Trophoblast cell (in vitro differentiated cells and primary cell): ENCODE measurements around the gene GDE1.

Experiments
- DNase-seq, 2 donors: peaks; one replicate each; pipeline ENCODE4 v3.0.0-alpha.2; 2016
- H2AFZ ChIP-seq: 2 replicates; pipeline ENCODE4 v1.6.1; 2013; ENCODE audit warnings: low read length, moderate library complexity, mild to moderate bottlenecking; ENCODE audit not compliant: insufficient read depth, poor library complexity
- H2AK5ac ChIP-seq: 2 replicates; pipeline ENCODE4 v1.6.1; 2013; ENCODE audit warnings: mild to moderate bottlenecking, low read length
- H2BK120ac ChIP-seq: 2 replicates; pipeline ENCODE4 v1.6.1; 2013; ENCODE audit warnings: low read length, mild to moderate bottlenecking, moderate library complexity; ENCODE audit not compliant: insufficient read depth, poor library complexity
- H2BK12ac ChIP-seq: 2 replicates; pipeline ENCODE4 v1.6.1; 2013; ENCODE audit warnings: mild to moderate bottlenecking, low read length, moderate library complexity
- H2BK5ac ChIP-seq: 2 replicates; pipeline ENCODE4 v1.6.1; 2013; ENCODE audit warnings: low read length, low read depth, moderate library complexity, mild to moderate bottlenecking; ENCODE audit not compliant: poor library complexity
- H3K14ac ChIP-seq: 2 replicates; pipeline ENCODE4 v1.6.1; 2013; ENCODE audit warnings: mild to moderate bottlenecking, low read length
- H3K18ac ChIP-seq: 2 replicates; pipeline ENCODE4 v1.6.1; 2013; ENCODE audit warnings: mild to moderate bottlenecking, low read length
- H3K23ac ChIP-seq: 2 replicates; pipeline ENCODE4 v1.6.1; 2013; ENCODE audit warnings: low read length
- H3K27ac ChIP-seq: 2 replicates; pipeline ENCODE4 v1.5.1; 2013; ENCODE audit warnings: low read depth, mild to moderate bottlenecking, inconsistent platforms, low read length, moderate library complexity
- H3K27me3 ChIP-seq: 2 replicates; pipeline ENCODE4 v1.6.1; 2013; ENCODE audit warnings: inconsistent platforms, mild to moderate bottlenecking, low read length, moderate library complexity; ENCODE audit not compliant: insufficient read depth
- H3K36me3 ChIP-seq, 2 experiments: 1 replicate in 1 of 2; 2 replicates in 1 of 2; pipeline ENCODE4 v1.6.1; 2013; ENCODE audit warnings: low read length in 2 of 2, mild to moderate bottlenecking in 2 of 2, moderate library complexity in 1 of 2; ENCODE audit not compliant: insufficient read depth in 2 of 2, control insufficient read depth in 1 of 2
- H3K4ac ChIP-seq: 2 replicates; pipeline ENCODE4 v1.6.1; 2013; ENCODE audit warnings: low read depth, mild to moderate bottlenecking, low read length, moderate library complexity
- H3K4me1 ChIP-seq, 2 experiments: 1 replicate in 1 of 2; 2 replicates in 1 of 2; pipeline ENCODE4 v1.6.1; 2013; ENCODE audit warnings: low read length in 2 of 2, mild to moderate bottlenecking in 2 of 2, moderate library complexity in 1 of 2; ENCODE audit not compliant: insufficient read depth in 2 of 2, control insufficient read depth in 1 of 2
- H3K4me2 ChIP-seq: 2 replicates; pipeline ENCODE4 v1.6.1; 2013; ENCODE audit warnings: inconsistent platforms, mild to moderate bottlenecking, low read length, moderate library complexity
- H3K4me3 ChIP-seq: 2 replicates; pipeline ENCODE4 v1.5.1; 2013; ENCODE audit warnings: mild to moderate bottlenecking, low read depth, low read length, inconsistent platforms
- H3K79me1 ChIP-seq: one replicate; pipeline ENCODE4 v1.6.1; 2013; ENCODE audit warnings: low read length
- H3K79me2 ChIP-seq: 2 replicates; pipeline ENCODE4 v1.6.1; 2013; ENCODE audit warnings: low read length, mild to moderate bottlenecking; ENCODE audit not compliant: control insufficient read depth, insufficient read depth, poor library complexity
- H3K9ac ChIP-seq: 2 replicates; pipeline ENCODE4 v1.6.1; 2013; ENCODE audit warnings: mild to moderate bottlenecking, low read length
- H3K9me3 ChIP-seq: 2 replicates; pipeline ENCODE4 v1.6.1; 2013; ENCODE audit warnings: low read depth, mild to moderate bottlenecking, control low read depth, inconsistent platforms, low read length; ENCODE audit not compliant: insufficient read depth
- H4K12ac ChIP-seq: 2 replicates; pipeline ENCODE4 v1.6.1; 2013; ENCODE audit warnings: low read depth, mild to moderate bottlenecking, low read length, moderate library complexity
- H4K8ac ChIP-seq: 2 replicates; pipeline ENCODE4 v1.6.1; 2013; ENCODE audit warnings: low read depth, mild to moderate bottlenecking, low read length, moderate library complexity
- H4K91ac ChIP-seq: one replicate; pipeline ENCODE4 v1.6.1; 2013; ENCODE audit warnings: low read depth, mild to moderate bottlenecking, low read length, moderate library complexity
- WGBS: extraction: QIAGEN DNeasy Blood & Tissue Kit; methylation state at CpG from one replicate; pipeline ENCODE4 v1.1.7; 2013; ENCODE audit warnings: missing lambda C conversion rate; ENCODE audit not compliant: insufficient read length, insufficient coverage; ENCODE audit errors: extremely low coverage; 5-methylcytosine and 5-hydroxymethylcytosine counted together

Gene GDE1

GRCh38 chr16:19503461-19504075 lies 18.3 kb downstream of the GDE1 start:
- Histone ChIP-seq H3K4me2 (no peak overlapping the region), H4K91ac (no peak overlapping the region), H2AK5ac (no peak overlapping the region), H3K79me2 (no peaks in the 10 kb centered on the region), H3K79me1 (no peaks in the 10 kb centered on the region), H3K4me1 (no peaks in the 10 kb centered on the region), H3K23ac (no peak overlapping the region), H3K18ac (no peak overlapping the region), H3K4me3 (no peak overlapping the region), H2BK12ac (no peak overlapping the region), H3K27ac (no peak overlapping the region), H3K27me3 (no peaks in the 10 kb centered on the region), H2BK5ac (no peak overlapping the region), H2BK120ac (no peak overlapping the region), H2AFZ (no peak overlapping the region), H4K12ac (no peak overlapping the region), H3K14ac (no peak overlapping the region), H4K8ac (no peak overlapping the region), H3K9me3 (no peaks in the 10 kb centered on the region), H3K9ac (no peak overlapping the region), H3K36me3 (peaks cover 11 to 24% of the 10 kb centered on the region in 2 experiments), H3K4ac (no peak overlapping the region)
- no peak for DNase-seq
- no CpG with 5 or more reads among the region's 5 CpGs for WGBS

- H4K91ac ChIP-seq = no peak overlapping the region
- peaks cover 11 to 24% of the 10 kb centered on the region in 2 experiments for H3K36me3 ChIP-seq
- H4K8ac ChIP-seq = no peak overlapping the region
- no peaks in the 10 kb centered on the region for H3K79me2 ChIP-seq
- H2BK5ac ChIP-seq = no peak overlapping the region
- no peak overlapping the region for H2AFZ ChIP-seq
- no peaks in the 10 kb centered on the region for H3K4me1 ChIP-seq
- no peak overlapping the region for H4K12ac ChIP-seq
- no peaks in the 10 kb centered on the region for H3K27me3 ChIP-seq
- peak; percentile 56 to 90 for DNase-seq
- no peak overlapping the region for H3K4me2 ChIP-seq
- no peak overlapping the region for H3K18ac ChIP-seq
- no peak overlapping the region for H3K4me3 ChIP-seq
- H3K23ac ChIP-seq = no peak overlapping the region
- H3K9me3 ChIP-seq = no peaks in the 10 kb centered on the region
- no peak overlapping the region for H3K4ac ChIP-seq
- no CpG with 5 or more reads among the region's 3 CpGs for WGBS
- no peak overlapping the region for H2AK5ac ChIP-seq
- no peak overlapping the region for H2BK120ac ChIP-seq
- H3K9ac ChIP-seq = no peak overlapping the region
- H3K27ac ChIP-seq = no peak overlapping the region
- no peaks in the 10 kb centered on the region for H3K79me1 ChIP-seq
- no peak overlapping the region for H2BK12ac ChIP-seq
- H3K14ac ChIP-seq = no peak overlapping the region
These were observed 19.3 kb downstream of the GDE1 start for GRCh38 chr16:19502395-19503131.

- Histone ChIP-seq H2BK120ac (no peak overlapping the region), H3K4me2 (no peak overlapping the region), H2BK12ac (no peak overlapping the region), H3K9me3 (no peaks in the 10 kb centered on the region), H3K27me3 (no peaks in the 10 kb centered on the region), H3K4ac (no peak overlapping the region), H4K8ac (no peak overlapping the region), H3K36me3 (peaks cover 14 to 24% of the 10 kb centered on the region in 2 experiments), H3K27ac (no peak overlapping the region), H3K9ac (no peak overlapping the region), H2AK5ac (no peak overlapping the region), H4K12ac (no peak overlapping the region), H2AFZ (no peak overlapping the region), H3K18ac (no peak overlapping the region), H3K14ac (no peak overlapping the region), H3K79me1 (no peaks in the 10 kb centered on the region), H3K4me1 (no peaks in the 10 kb centered on the region), H4K91ac (no peak overlapping the region), H3K23ac (no peak overlapping the region), H2BK5ac (no peak overlapping the region), H3K79me2 (no peaks in the 10 kb centered on the region), H3K4me3 (no peak overlapping the region)
- DNase-seq = no peak
- WGBS = no CpG with 5 or more reads among the region's 3 CpGs
These were observed 22.4 kb downstream of the GDE1 start for GRCh38 chr16:19499481-19499880.

GRCh38 chr16:19499006-19499405 lies 22.9 kb downstream of the GDE1 start:
- no CpG with 5 or more reads among the region's 5 CpGs for WGBS
- Histone ChIP-seq H3K4me2 (no peak overlapping the region), H3K36me3 (peaks cover 12 to 24% of the 10 kb centered on the region in 2 experiments), H3K18ac (no peak overlapping the region), H2BK120ac (no peak overlapping the region), H2AFZ (no peak overlapping the region), H3K23ac (no peak overlapping the region), H3K27me3 (no peaks in the 10 kb centered on the region), H3K9ac (no peak overlapping the region), H3K14ac (no peak overlapping the region), H2BK12ac (no peak overlapping the region), H3K27ac (no peak overlapping the region), H3K4me1 (no peaks in the 10 kb centered on the region), H3K4ac (no peak overlapping the region), H3K9me3 (no peaks in the 10 kb centered on the region), H2AK5ac (no peak overlapping the region), H3K4me3 (no peak overlapping the region), H3K79me1 (no peaks in the 10 kb centered on the region), H4K12ac (no peak overlapping the region), H2BK5ac (no peak overlapping the region), H3K79me2 (no peaks in the 10 kb centered on the region), H4K91ac (no peak overlapping the region), H4K8ac (no peak overlapping the region)
- DNase-seq = no peak
